ENCODE measurements around the gene MYO1H.

GRCh38 chr12:109485201-109485600 lies 137.5 kb downstream of the MYO1H start:
- TF ChIP-seq POLR2A (IDR thresholded peaks at IDR 0.05) (no peak), CTCF (IDR thresholded peaks at IDR 0.05 in 4 of 5, conservative IDR thresholded peaks at IDR 0.05 in 1 of 5) (no peak)

Data from gastrocnemius medialis (tissue), 4 donors.